ENCODE results near the gene PANK1. TPM values are rescaled to one million over a fixed set of nuclear protein-coding genes. Genes with fewer than 3 reads are reported as not detected.

The PANK1 gene
- total and polyA plus RNA-seq, 2 of the 8 experiments (the other 6 are each of a cell fraction or from before 2014, with no cell fraction given): 18.5 to 40.4 TPM

- Histone ChIP-seq H2BK5ac (ENCODE audit: low read depth, low read length) (no peak overlapping the region), H4K91ac (replicated peaks; ENCODE audit: insufficient read length, low read length) (no peak overlapping the region), H3K27ac (ENCODE audit: low read depth, low read length) (no peak overlapping the region), H3K23me2 (ENCODE audit: low read depth, low read length) (no peaks in the 10 kb centered on the region), H2BK15ac (ENCODE audit: low read length) (no peak overlapping the region), H3K4me1 (replicated peaks in 1 of 4; ENCODE audit: control insufficient read depth in 3 of 4, insufficient read depth in 4 of 4, low read length in 3 of 4) (no peaks in the 10 kb centered on the region), H3K23ac (ENCODE audit: insufficient read length) (no peak overlapping the region), H2BK12ac (ENCODE audit: low read depth, low read length) (no peak overlapping the region), H3K36me3 (ENCODE audit: control insufficient read depth in 2 of 4, insufficient read depth in 4 of 4, low read length in 3 of 4) (no peaks in the 10 kb centered on the region), H3K56ac (replicated peaks; ENCODE audit: insufficient read length, low read depth, low read length) (no peak overlapping the region), H4K5ac (ENCODE audit: insufficient read length, low read depth, low read length) (no peak overlapping the region), H4K20me1 (replicated peaks in 1 of 2; ENCODE audit: control insufficient read depth in 1 of 2, insufficient read depth in 2 of 2, low read length in 2 of 2) (no peaks in the 10 kb centered on the region), H3K27me3 (replicated peaks in 1 of 4; ENCODE audit: control insufficient read depth in 3 of 4, extremely low read depth in 1 of 4, insufficient read depth in 3 of 4, low read length in 3 of 4) (no peaks in the 10 kb centered on the region), H3K4me3 (ENCODE audit: extremely low read depth in 1 of 4, insufficient read depth in 2 of 4, low read depth in 3 of 4, low read length in 4 of 4) (no peak overlapping the region), H4K8ac (ENCODE audit: extremely low read depth, insufficient read depth, low read length) (no peak overlapping the region), H3K4me2 (ENCODE audit: insufficient read depth in 1 of 2, low read depth in 2 of 2, low read length in 2 of 2) (no peak overlapping the region), H3K9ac (replicated peaks in 1 of 4; ENCODE audit: extremely low read depth in 1 of 4, low read depth in 3 of 4, low read length in 3 of 4) (no peak overlapping the region), H3K9me3 (ENCODE audit: insufficient read depth in 2 of 2, low read depth in 1 of 2, low read length in 1 of 2) (no peaks in the 10 kb centered on the region), H3K4ac (replicated peaks; ENCODE audit: insufficient read length, low read depth, low read length) (no peak overlapping the region), H3K79me1 (ENCODE audit: low read depth, low read length) (no peaks in the 10 kb centered on the region), H2BK120ac (replicated peaks; ENCODE audit: low read depth, low read length) (no peak overlapping the region), H2BK20ac (ENCODE audit: low read length) (no peak overlapping the region), H3K18ac (ENCODE audit: extremely low read depth, low read length) (no peak overlapping the region), H3K79me2 (ENCODE audit: control insufficient read depth in 1 of 2, insufficient read depth in 2 of 2, low read length in 2 of 2) (no peaks in the 10 kb centered on the region), H2AK5ac (ENCODE audit: low read depth, low read length) (no peak overlapping the region), H3K14ac (ENCODE audit: insufficient read length) (no peak overlapping the region), H2AFZ (ENCODE audit: low read length) (no peak overlapping the region)
- DNase-seq (ENCODE audit: low read depth in 1 of 2, low spot score in 2 of 2) (no peak), FAIRE-seq (no peak)
- CTCF ChIA-PET (ENCODE audit: partially characterized antibody): interaction anchor here (0.6 to 2.1 kb wide), 5 partner anchors 11 to 217 kb away, joined by 3 to 6 read pairs (median 3); no protein-coding TSS in a partner anchor
- WGBS, 2 experiments (ENCODE audit: extremely low coverage in 1 of 2, insufficient coverage in 1 of 2, insufficient read length in 1 of 2, insufficient replicate concordance in 2 of 2, low coverage in 1 of 2, low lambda C conversion rate in 2 of 2, missing lambda C conversion rate in 1 of 2): 85% methylated on average over 5 of the region's 5 CpGs; no CpG with 5 or more reads in 1 of the 2 experiments
- POLR2A ChIA-PET (ENCODE audit: partially characterized antibody): interaction anchor here (0.6 to 3.1 kb wide), 3 partner anchors 18 to 296 kb away, joined by 3 to 13 read pairs (median 3); partner anchors contain the start of gene KIF20B
- no peak for TF ChIP-seq CREB1 (IDR thresholded peaks at IDR 0.05)
- no peak for TF ChIP-seq SIN3A (conservative IDR thresholded peaks at IDR 0.05 in 1 of 2, IDR thresholded peaks at IDR 0.05 in 1 of 2; ENCODE audit: low read depth in 1 of 2, low read length in 2 of 2)
- TF ChIP-seq MAX (IDR thresholded peaks at IDR 0.05): no peak
- no peak for TF ChIP-seq EP300 (IDR thresholded peaks at IDR 0.05; ENCODE audit: borderline replicate concordance in 1 of 2, low read depth in 2 of 2, low read length in 2 of 2)
- no peak for TF ChIP-seq SAP30 (IDR thresholded peaks at IDR 0.05; ENCODE audit: insufficient read depth, insufficient replicate concordance, low read length)
- no peak for TF ChIP-seq JUN (IDR thresholded peaks at IDR 0.05; ENCODE audit: low read depth, low read length)
Measured at GRCh38 chr10:89683883-89684282, 38.8 kb upstream of the PANK1 start.

Measured in H1 (cell line).